ENCODE data around the gene SARNP. TPM values are rescaled to one million over a fixed set of nuclear protein-coding genes. Genes with fewer than 3 reads are reported as not detected.

The SARNP gene
- total RNA-seq, 1 donor, result 53.6 TPM

GRCh38 chr12:55820679-55821078 is 3.2 kb upstream of the SARNP start:
- H3K36me3 ChIP-seq (ENCODE audit: insufficient read depth, low read length), result peaks cover 42% of the 10 kb centered on the region
- peaks cover 5% of the 10 kb centered on the region for H4K20me1 ChIP-seq (ENCODE audit: insufficient read depth, low read length)
- H3K4me2 ChIP-seq (ENCODE audit: insufficient read depth, low read length), result no peak overlapping the region
- H2AFZ ChIP-seq (ENCODE audit: low read length), result no peak overlapping the region
- no peak overlapping the region for H3K4me3 ChIP-seq (ENCODE audit: insufficient read depth, low read length)
- DNase-seq (ENCODE audit: insufficient read length, low spot score, missing footprints), result no peak
- peaks cover 39% of the 10 kb centered on the region for H3K79me2 ChIP-seq (ENCODE audit: insufficient read depth, low read length)
- peaks cover 23% of the 10 kb centered on the region for H3K4me1 ChIP-seq (ENCODE audit: insufficient read depth, low read length)
- H3K27ac ChIP-seq (ENCODE audit: low read depth, low read length), result no peak overlapping the region
- no peaks in the 10 kb centered on the region for H3K27me3 ChIP-seq (ENCODE audit: insufficient read depth, low read length)
- TF ChIP-seq, protein P1, sequence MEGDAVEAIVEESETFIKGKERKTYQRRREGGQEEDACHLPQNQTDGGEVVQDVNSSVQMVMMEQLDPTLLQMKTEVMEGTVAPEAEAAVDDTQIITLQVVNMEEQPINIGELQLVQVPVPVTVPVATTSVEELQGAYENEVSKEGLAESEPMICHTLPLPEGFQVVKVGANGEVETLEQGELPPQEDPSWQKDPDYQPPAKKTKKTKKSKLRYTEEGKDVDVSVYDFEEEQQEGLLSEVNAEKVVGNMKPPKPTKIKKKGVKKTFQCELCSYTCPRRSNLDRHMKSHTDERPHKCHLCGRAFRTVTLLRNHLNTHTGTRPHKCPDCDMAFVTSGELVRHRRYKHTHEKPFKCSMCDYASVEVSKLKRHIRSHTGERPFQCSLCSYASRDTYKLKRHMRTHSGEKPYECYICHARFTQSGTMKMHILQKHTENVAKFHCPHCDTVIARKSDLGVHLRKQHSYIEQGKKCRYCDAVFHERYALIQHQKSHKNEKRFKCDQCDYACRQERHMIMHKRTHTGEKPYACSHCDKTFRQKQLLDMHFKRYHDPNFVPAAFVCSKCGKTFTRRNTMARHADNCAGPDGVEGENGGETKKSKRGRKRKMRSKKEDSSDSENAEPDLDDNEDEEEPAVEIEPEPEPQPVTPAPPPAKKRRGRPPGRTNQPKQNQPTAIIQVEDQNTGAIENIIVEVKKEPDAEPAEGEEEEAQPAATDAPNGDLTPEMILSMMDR (IDR thresholded peaks at IDR 0.05; ENCODE audit: extremely low read depth, low read depth, low read length), result peak; percentile 37
- no peaks in the 10 kb centered on the region for H3K9me3 ChIP-seq (ENCODE audit: low read depth, low read length)

- Histone ChIP-seq H3K4me2 (ENCODE audit: insufficient read depth, low read length) (peak overlapping the region; percentile 98), H3K4me3 (ENCODE audit: insufficient read depth, low read length) (peak overlapping the region; percentile 89), H3K79me2 (ENCODE audit: insufficient read depth, low read length) (peaks cover 54% of the 10 kb centered on the region), H3K4me1 (ENCODE audit: insufficient read depth, low read length) (peaks cover 25% of the 10 kb centered on the region), H3K27me3 (ENCODE audit: insufficient read depth, low read length) (no peaks in the 10 kb centered on the region), H4K20me1 (ENCODE audit: insufficient read depth, low read length) (peaks cover 20% of the 10 kb centered on the region), H3K27ac (ENCODE audit: low read depth, low read length) (peak overlapping the region; percentile 73), H3K9me3 (ENCODE audit: low read depth, low read length) (no peaks in the 10 kb centered on the region), H2AFZ (ENCODE audit: low read length) (no peak overlapping the region), H3K36me3 (ENCODE audit: insufficient read depth, low read length) (peaks cover 55% of the 10 kb centered on the region)
- TF ChIP-seq, protein P1 (IDR thresholded peaks at IDR 0.05; ENCODE audit: extremely low read depth, low read depth, low read length), result no peak
- DNase-seq (ENCODE audit: insufficient read length, low spot score, missing footprints), result no peak
These were observed 1.4 kb upstream of the SARNP start for GRCh38 chr12:55818886-55819285.

GRCh38 chr12:55818140-55818728 is 710 bp upstream of the SARNP start:
- Histone ChIP-seq H3K4me2 (ENCODE audit: insufficient read depth, low read length) (peak overlapping the region; percentile 98), H2AFZ (ENCODE audit: low read length) (peak overlapping the region; percentile 90), H3K79me2 (ENCODE audit: insufficient read depth, low read length) (peaks cover 60% of the 10 kb centered on the region), H4K20me1 (ENCODE audit: insufficient read depth, low read length) (peaks cover 23% of the 10 kb centered on the region), H3K4me3 (ENCODE audit: insufficient read depth, low read length) (peak overlapping the region; percentile 89), H3K27me3 (ENCODE audit: insufficient read depth, low read length) (no peaks in the 10 kb centered on the region), H3K27ac (ENCODE audit: low read depth, low read length) (peak overlapping the region; percentile 73), H3K9me3 (ENCODE audit: low read depth, low read length) (no peaks in the 10 kb centered on the region), H3K4me1 (ENCODE audit: insufficient read depth, low read length) (peaks cover 25% of the 10 kb centered on the region), H3K36me3 (ENCODE audit: insufficient read depth, low read length) (peaks cover 55% of the 10 kb centered on the region)
- peak; percentile 87 for DNase-seq (ENCODE audit: insufficient read length, low spot score, missing footprints)
- TF ChIP-seq, protein P1 (IDR thresholded peaks at IDR 0.05; ENCODE audit: extremely low read depth, low read depth, low read length), result no peak

DNA sequence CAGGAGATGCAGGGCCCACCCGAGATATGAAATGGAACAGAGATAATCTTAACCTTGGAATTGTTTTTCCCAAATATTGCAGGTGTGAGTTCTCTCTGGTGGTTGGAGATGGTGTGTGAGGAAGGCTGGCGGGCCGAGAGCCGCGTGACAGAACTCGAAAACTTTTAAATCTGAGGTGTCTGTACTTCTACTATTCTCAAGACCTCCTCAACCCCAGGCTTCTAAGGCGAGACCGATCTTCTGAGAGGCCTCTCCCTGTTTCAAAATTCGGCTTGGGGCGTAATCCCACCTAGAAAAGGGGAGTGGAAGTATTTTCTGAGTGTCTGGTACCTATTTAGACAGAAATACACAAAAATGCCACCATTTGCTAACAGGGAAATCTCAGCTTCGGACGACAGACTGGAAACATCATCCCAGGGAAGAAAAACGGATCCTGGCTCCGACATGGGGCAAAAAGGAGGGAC is 611 bp downstream of the SARNP start:
- Histone ChIP-seq H3K4me2 (ENCODE audit: insufficient read depth, low read length) (peak overlapping the region; percentile 93), H3K79me2 (ENCODE audit: insufficient read depth, low read length) (peaks cover 74% of the 10 kb centered on the region), H3K27ac (ENCODE audit: low read depth, low read length) (peak overlapping the region; percentile 83), H3K4me1 (ENCODE audit: insufficient read depth, low read length) (peaks cover 25% of the 10 kb centered on the region), H2AFZ (ENCODE audit: low read length) (peak overlapping the region; percentile 75), H3K4me3 (ENCODE audit: insufficient read depth, low read length) (peak overlapping the region; percentile 89), H4K20me1 (ENCODE audit: insufficient read depth, low read length) (peaks cover 30% of the 10 kb centered on the region), H3K36me3 (ENCODE audit: insufficient read depth, low read length) (peaks cover 45% of the 10 kb centered on the region), H3K9me3 (ENCODE audit: low read depth, low read length) (no peaks in the 10 kb centered on the region), H3K27me3 (ENCODE audit: insufficient read depth, low read length) (no peaks in the 10 kb centered on the region)
- DNase-seq (ENCODE audit: insufficient read length, low spot score, missing footprints), result no peak
- TF ChIP-seq, protein P1 (IDR thresholded peaks at IDR 0.05; ENCODE audit: extremely low read depth, low read depth, low read length), result no peak
